Measurements from ENCODE around the gene MBD5.

The MBD5 gene

GRCh38 chr2:148531235-148531634 lies 510.3 kb downstream of the MBD5 start:
- H3K4me3 ChIP-seq = no peak overlapping the region
- H3K27me3 ChIP-seq = peaks cover 0 to 12% of the 10 kb centered on the region in 2 donors
- no peaks in the 10 kb centered on the region for H3K36me3 ChIP-seq
- no peak for DNase-seq
- H3K9me3 ChIP-seq = no peaks in the 10 kb centered on the region
- H3K27ac ChIP-seq = no peak overlapping the region
- intact Hi-C loops (cut with DNase I; ENCODE audit: low total_unique reads) = no loop called here
- TF ChIP-seq, protein P1, sequence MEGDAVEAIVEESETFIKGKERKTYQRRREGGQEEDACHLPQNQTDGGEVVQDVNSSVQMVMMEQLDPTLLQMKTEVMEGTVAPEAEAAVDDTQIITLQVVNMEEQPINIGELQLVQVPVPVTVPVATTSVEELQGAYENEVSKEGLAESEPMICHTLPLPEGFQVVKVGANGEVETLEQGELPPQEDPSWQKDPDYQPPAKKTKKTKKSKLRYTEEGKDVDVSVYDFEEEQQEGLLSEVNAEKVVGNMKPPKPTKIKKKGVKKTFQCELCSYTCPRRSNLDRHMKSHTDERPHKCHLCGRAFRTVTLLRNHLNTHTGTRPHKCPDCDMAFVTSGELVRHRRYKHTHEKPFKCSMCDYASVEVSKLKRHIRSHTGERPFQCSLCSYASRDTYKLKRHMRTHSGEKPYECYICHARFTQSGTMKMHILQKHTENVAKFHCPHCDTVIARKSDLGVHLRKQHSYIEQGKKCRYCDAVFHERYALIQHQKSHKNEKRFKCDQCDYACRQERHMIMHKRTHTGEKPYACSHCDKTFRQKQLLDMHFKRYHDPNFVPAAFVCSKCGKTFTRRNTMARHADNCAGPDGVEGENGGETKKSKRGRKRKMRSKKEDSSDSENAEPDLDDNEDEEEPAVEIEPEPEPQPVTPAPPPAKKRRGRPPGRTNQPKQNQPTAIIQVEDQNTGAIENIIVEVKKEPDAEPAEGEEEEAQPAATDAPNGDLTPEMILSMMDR (IDR thresholded peaks at IDR 0.05) = no peak
- H3K4me1 ChIP-seq = no peaks in the 10 kb centered on the region

DNA sequence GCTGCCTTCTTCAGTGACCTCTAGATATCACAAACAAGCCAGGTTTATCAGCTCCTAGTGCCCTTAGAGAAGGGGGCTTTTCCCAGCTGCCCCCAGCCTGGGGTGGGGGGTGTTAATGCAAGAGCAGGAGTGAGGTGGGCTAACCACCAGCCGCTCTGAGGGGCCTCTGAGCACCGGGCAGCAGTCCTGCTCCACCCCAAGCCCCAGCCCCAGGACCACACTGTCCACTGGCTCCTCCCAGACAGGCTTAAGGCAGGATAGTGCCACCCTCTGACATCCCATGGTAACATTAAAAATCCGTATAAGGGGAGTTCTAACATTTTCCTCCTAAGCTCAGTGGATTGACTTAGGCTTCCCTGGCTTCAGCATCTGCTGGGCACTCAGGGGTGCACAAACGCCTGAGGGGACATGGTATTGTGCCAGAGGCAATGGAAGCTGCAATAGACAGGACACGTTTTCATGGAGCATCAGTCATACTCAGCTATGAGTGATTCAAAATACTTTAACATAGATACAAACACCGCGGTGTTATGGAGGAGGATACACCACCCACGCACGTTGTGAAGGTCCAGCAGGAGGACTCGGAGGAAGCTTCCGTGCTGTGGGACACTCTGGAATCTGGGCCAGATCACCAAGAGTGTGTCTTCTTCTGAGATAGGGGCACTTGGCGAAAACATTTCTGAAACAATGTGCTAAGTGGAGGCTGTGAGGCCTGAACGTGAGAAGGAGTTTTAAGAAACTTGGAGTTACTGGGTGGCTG lies 511.0 kb downstream of the MBD5 start:
- intact Hi-C loops (cut with DNase I; ENCODE audit: low total_unique reads) = no loop called here
- DNase-seq = no peak
- H3K36me3 ChIP-seq = no peaks in the 10 kb centered on the region

DNA sequence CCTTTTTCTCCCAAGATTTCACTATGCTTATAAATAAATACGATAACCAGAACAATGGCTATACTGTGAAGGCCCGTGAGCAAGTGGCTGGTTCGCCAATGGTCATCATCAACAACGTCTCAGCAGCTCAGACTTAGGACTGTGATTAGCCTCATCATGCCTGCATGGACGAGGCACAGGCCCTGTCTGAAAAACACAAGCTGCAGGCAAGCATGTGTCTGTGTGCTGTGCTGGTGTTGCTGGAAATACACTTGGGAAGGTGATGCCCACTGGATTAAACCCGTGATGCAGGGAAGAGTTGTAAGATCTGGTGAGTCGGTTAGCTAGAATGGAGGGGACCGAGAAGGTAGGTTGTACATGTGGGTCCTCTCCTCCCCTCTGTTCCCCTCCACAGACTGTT lies 512.1 kb downstream of the MBD5 start:
- no peaks in the 10 kb centered on the region for H3K36me3 ChIP-seq
- no peak overlapping the region for H3K4me3 ChIP-seq
- no peaks in the 10 kb centered on the region for H3K9me3 ChIP-seq
- no peaks in the 10 kb centered on the region for H3K4me1 ChIP-seq
- TF ChIP-seq, protein P1 (IDR thresholded peaks at IDR 0.05) = no peak
- DNase-seq = no peak
- intact Hi-C loops (cut with DNase I; ENCODE audit: low total_unique reads) = no loop called here
- H3K27ac ChIP-seq = no peak overlapping the region
- H3K27me3 ChIP-seq = peaks cover 0 to 12% of the 10 kb centered on the region in 2 donors

More for the DNA sequence above, 511.0 kb downstream of the MBD5 start:
- H3K9me3 ChIP-seq = no peaks in the 10 kb centered on the region
- peaks cover 0 to 12% of the 10 kb centered on the region in 2 donors for H3K27me3 ChIP-seq
- TF ChIP-seq, protein P1 (IDR thresholded peaks at IDR 0.05) = no peak
- no peak overlapping the region for H3K4me3 ChIP-seq
- H3K4me1 ChIP-seq = no peaks in the 10 kb centered on the region
- no peak overlapping the region for H3K27ac ChIP-seq

- intact Hi-C loops (cut with DNase I; ENCODE audit: low total_unique reads) = no loop called here
- Histone ChIP-seq H3K4me1 (no peaks in the 10 kb centered on the region), H3K27ac (no peak overlapping the region), H3K36me3 (no peaks in the 10 kb centered on the region), H3K4me3 (no peak overlapping the region), H3K27me3 (peaks cover 0 to 12% of the 10 kb centered on the region in 2 donors), H3K9me3 (no peaks in the 10 kb centered on the region)
- TF ChIP-seq, protein P1 (IDR thresholded peaks at IDR 0.05) = no peak
- DNase-seq = no peak
Observed at GRCh38 chr2:148533685-148534084, 512.8 kb downstream of the MBD5 start.

- Histone ChIP-seq H3K9me3 (no peaks in the 10 kb centered on the region), H3K4me3 (no peak overlapping the region), H3K27ac (no peak overlapping the region), H3K27me3 (peaks cover 0 to 12% of the 10 kb centered on the region in 2 donors), H3K36me3 (no peaks in the 10 kb centered on the region), H3K4me1 (no peaks in the 10 kb centered on the region)
- DNase-seq = peak in 1 of 2 donors; percentile 68
- TF ChIP-seq, protein P1 (IDR thresholded peaks at IDR 0.05) = no peak
- intact Hi-C loops (cut with DNase I; ENCODE audit: low total_unique reads) = no loop called here
Observed at GRCh38 chr2:148534416-148535204, 513.7 kb downstream of the MBD5 start.

Data from tibial artery (tissue), 4 donors.